GM23248 (cell line): ENCODE results near the gene FKBP14.

Experiments used
- EZH2 ChIP-seq: fragments of 200-600 bp; sonication (generic); IDR thresholded peaks from 2 replicates; pipeline ENCODE4 v1.6.1; 2018; ENCODE audit warnings: antibody characterized with exemption, mild to moderate bottlenecking; ENCODE audit not compliant: insufficient read depth, poor library complexity, severe bottlenecking
- EZH2phosphoT487 ChIP-seq: fragments of 200-600 bp; sonication (generic); IDR thresholded peaks from 2 replicates; pipeline ENCODE4 v1.6.1; 2018; ENCODE audit warnings: antibody characterized with exemption, moderate library complexity, mild to moderate bottlenecking, low read depth; ENCODE audit not compliant: insufficient read depth

GRCh38 chr7:30027740-30028215, 1.3 kb upstream of the FKBP14 start:
- TF ChIP-seq EZH2phosphoT487 (no peak), EZH2 (no peak)
